ENCODE measurements around the gene SPATS2L. TPM values are rescaled to one million over a fixed set of nuclear protein-coding genes. Genes with fewer than 3 reads are reported as not detected.

Gene SPATS2L
- polyA plus RNA-seq, 1 of the 3 experiments (the other 2 are of a cell fraction), result 86.8 TPM

- ChIA-PET CTCF (interaction anchor here (0.7 kb wide), 1 partner anchor 67 kb away, joined by 3 read pairs; no protein-coding TSS in a partner anchor), POLR2A (no interaction called here)
- DNase-seq, result no peak
- peaks cover 3 to 17% of the 10 kb centered on the region in 2 experiments for H3K36me3 ChIP-seq (replicated peaks in 1 of 2; ENCODE audit: control insufficient read depth in 1 of 2, insufficient read depth in 2 of 2, low read length in 1 of 2)
- no peaks in the 10 kb centered on the region for H3K27me3 ChIP-seq (ENCODE audit: insufficient read depth)
- H3K4me2 ChIP-seq, result no peak overlapping the region
- H3F3A ChIP-seq (replicated peaks; ENCODE audit: insufficient read depth), result no peaks in the 10 kb centered on the region
- TF ChIP-seq FOSL2 (IDR thresholded peaks at IDR 0.05; ENCODE audit: borderline replicate concordance, low read depth) (no peak), RAD21 (IDR thresholded peaks at IDR 0.05; ENCODE audit: low read length) (no peak), SIN3A (IDR thresholded peaks at IDR 0.05; ENCODE audit: borderline replicate concordance, low read depth, low read length) (no peak), CHD2 (IDR thresholded peaks at IDR 0.05; ENCODE audit: low read length, partially characterized antibody) (no peak), RCOR1 (IDR thresholded peaks at IDR 0.05; ENCODE audit: low read length) (peak; percentile 89; the same call in 1 of the 2 replicates), REST (IDR thresholded peaks at IDR 0.05; ENCODE audit: low read depth, low read length) (no peak), CTCF (IDR thresholded peaks at IDR 0.05) (no peak), USF2 (IDR thresholded peaks at IDR 0.05; ENCODE audit: borderline replicate concordance, low read depth, low read length) (no peak)
- no peak overlapping the region; a peak in 1 of 4 replicates for H3K27ac ChIP-seq (ENCODE audit: low read depth in 2 of 2, low read length in 1 of 2)
- H4K20me1 ChIP-seq (ENCODE audit: insufficient read depth), result peaks cover 32% of the 10 kb centered on the region
- H3K9me3 ChIP-seq, result no peaks in the 10 kb centered on the region
- H3K79me2 ChIP-seq (ENCODE audit: insufficient read depth), result peaks cover 97% of the 10 kb centered on the region
- 67% methylated on average over 5 of the region's 5 CpGs for WGBS (ENCODE audit: low lambda C conversion rate)
- H2AFZ ChIP-seq (ENCODE audit: low read depth), result no peak overlapping the region
- no peak overlapping the region for H3K4me3 ChIP-seq (ENCODE audit: low read depth in 2 of 2, low read length in 1 of 2)
- H3K4me1 ChIP-seq (ENCODE audit: control insufficient read depth in 1 of 2, insufficient read depth in 2 of 2, low read depth in 1 of 2, low read length in 1 of 2), result peaks cover 3 to 6% of the 10 kb centered on the region in 2 experiments; a peak in 3 of 4 replicates
- H3K9me2 ChIP-seq, result no peaks in the 10 kb centered on the region
- H3K9ac ChIP-seq, result no peak overlapping the region
Observed at GRCh38 chr2:200330351-200331060, 24.0 kb downstream of the SPATS2L start.

GRCh38 chr2:200331061-200331400, 24.5 kb downstream of the SPATS2L start:
- Histone ChIP-seq H3K4me3 (ENCODE audit: low read depth in 2 of 2, low read length in 1 of 2) (no peak overlapping the region), H3K36me3 (replicated peaks in 1 of 2; ENCODE audit: control insufficient read depth in 1 of 2, insufficient read depth in 2 of 2, low read length in 1 of 2) (peaks cover 3 to 15% of the 10 kb centered on the region in 2 experiments), H3K27me3 (ENCODE audit: insufficient read depth) (no peaks in the 10 kb centered on the region), H3K9me3 (no peaks in the 10 kb centered on the region), H2AFZ (ENCODE audit: low read depth) (no peak overlapping the region), H3K79me2 (ENCODE audit: insufficient read depth) (peaks cover 97% of the 10 kb centered on the region), H4K20me1 (ENCODE audit: insufficient read depth) (peaks cover 32% of the 10 kb centered on the region), H3K4me2 (no peak overlapping the region), H3K27ac (ENCODE audit: low read depth in 2 of 2, low read length in 1 of 2) (no peak overlapping the region), H3F3A (replicated peaks; ENCODE audit: insufficient read depth) (no peaks in the 10 kb centered on the region), H3K9ac (no peak overlapping the region), H3K4me1 (ENCODE audit: control insufficient read depth in 1 of 2, insufficient read depth in 2 of 2, low read depth in 1 of 2, low read length in 1 of 2) (peaks cover 3 to 6% of the 10 kb centered on the region in 2 experiments; a peak in 3 of 4 replicates), H3K9me2 (no peaks in the 10 kb centered on the region)
- DNase-seq, result no peak
- ChIA-PET CTCF (no interaction called here), POLR2A (no interaction called here)
- TF ChIP-seq JUND (IDR thresholded peaks at IDR 0.05) (no peak), MEF2A (IDR thresholded peaks at IDR 0.05; ENCODE audit: borderline replicate concordance, low read depth) (no peak), RCOR1 (IDR thresholded peaks at IDR 0.05; ENCODE audit: low read length) (no peak), USF2 (IDR thresholded peaks at IDR 0.05; ENCODE audit: borderline replicate concordance, low read depth, low read length) (no peak), USF1 (IDR thresholded peaks at IDR 0.05; ENCODE audit: borderline replicate concordance, low read depth) (no peak), YY1 (IDR thresholded peaks at IDR 0.05; ENCODE audit: low read depth) (no peak), CTCF (IDR thresholded peaks at IDR 0.05) (no peak)
- 77% methylated on average over 2 of the region's 2 CpGs for WGBS (ENCODE audit: low lambda C conversion rate)
